GM12873 (cell line): ENCODE results near the gene FOXP3.
A peak's percentile ranks its signal among the peaks of the same experiment; 100 is the strongest.

Experiments used
- CTCF ChIP-seq: IDR thresholded peaks from 2 replicates; pipeline ENCODE4 v1.5.1; 2012; ENCODE audit warnings: low read depth, mild to moderate bottlenecking, moderate library complexity, low read length, control low read depth; ENCODE audit not compliant: insufficient read depth; ENCODE audit errors: missing control alignments

FOXP3 gene

GRCh38 chrX:49233887-49234555 is 30.5 kb downstream of the FOXP3 start:
- no peak for TF ChIP-seq CTCF

- TF ChIP-seq CTCF, result no peak
Observed at GRCh38 chrX:49233176-49233575, 31.3 kb downstream of the FOXP3 start, which contains the start of gene CACNA1F. Gene CACNA1F (minus strand): TSS chrX:49233340. CDS start chrX:49233309, 31 bp downstream.

GRCh38 chrX:49232525-49232924 is 32.0 kb downstream of the FOXP3 start:
- TF ChIP-seq CTCF, result no peak

- TF ChIP-seq CTCF, result no peak
Observed at GRCh38 chrX:49231333-49232000, 33.0 kb downstream of the FOXP3 start.

GRCh38 chrX:49230500-49231232 is 33.8 kb downstream of the FOXP3 start:
- TF ChIP-seq CTCF, result peak; percentile 34

GRCh38 chrX:49228185-49228584 is 36.3 kb downstream of the FOXP3 start:
- no peak for TF ChIP-seq CTCF

GRCh38 chrX:49227726-49228125 is 36.8 kb downstream of the FOXP3 start:
- no peak for TF ChIP-seq CTCF
